Neural progenitor cell (in vitro differentiated cells): ENCODE results near the gene ULBP2. TPM values are rescaled to one million over a fixed set of nuclear protein-coding genes. Genes with fewer than 3 reads are reported as not detected.
A peak's percentile ranks its signal among the peaks of the same experiment; 100 is the strongest.

Experiments
- DNase-seq: peaks from one replicate; pipeline ENCODE4 v3.0.0-alpha.2; 2016; ENCODE audit warnings: low spot score
- H2AFZ ChIP-seq: fragments of 200-600 bp; sonication (generic); replicated peaks from 2 replicates; pipeline ENCODE4 v1.6.1; 2016; ENCODE audit warnings: antibody characterized with exemption
- H3F3A ChIP-seq: fragments of 200-600 bp; sonication (generic); 2 replicates; pipeline ENCODE4 v1.6.1; 2016; ENCODE audit warnings: antibody characterized with exemption, low read depth
- H3K27ac ChIP-seq: fragments of 200-600 bp; sonication (generic); 2 replicates; pipeline ENCODE4 v1.5.1; 2016; ENCODE audit warnings: mild to moderate bottlenecking
- H3K27me3 ChIP-seq: fragments of 200-600 bp; sonication (generic); 2 replicates; pipeline ENCODE4 v1.6.1; 2016; ENCODE audit warnings: mild to moderate bottlenecking, moderate library complexity
- H3K36me3 ChIP-seq: fragments of 200-600 bp; sonication (generic); 2 replicates; pipeline ENCODE4 v1.5.1; 2016
- H3K4me1 ChIP-seq: fragments of 200-600 bp; sonication (generic); 2 replicates; pipeline ENCODE4 v1.6.1; 2016; ENCODE audit warnings: mixed run types
- H3K4me2 ChIP-seq: fragments of 200-600 bp; sonication (generic); 2 replicates; pipeline ENCODE4 v1.6.1; 2016
- H3K4me3 ChIP-seq: fragments of 200-600 bp; sonication (generic); 2 replicates; pipeline ENCODE4 v1.5.1; 2016
- H3K79me2 ChIP-seq: fragments of 200-600 bp; sonication (generic); 2 replicates; pipeline ENCODE4 v1.6.1; 2016; ENCODE audit warnings: low read depth
- H3K9ac ChIP-seq: fragments of 200-600 bp; sonication (generic); 2 replicates; pipeline ENCODE4 v1.6.1; 2016
- H3K9me3 ChIP-seq: fragments of 200-600 bp; sonication (generic); 2 replicates; pipeline ENCODE4 v1.5.1; 2016; ENCODE audit warnings: low read depth
- H4K20me1 ChIP-seq: fragments of 200-600 bp; sonication (generic); 2 replicates; pipeline ENCODE4 v1.6.1; 2016; ENCODE audit warnings: low read depth
- H3K27ac Mint-ChIP-seq: 3 replicates; pipeline ENCODE4 v1.8.0; 2021; ENCODE audit warnings: mixed read lengths
- H3K27me3 Mint-ChIP-seq: 2 replicates; pipeline ENCODE4 v1.8.0; 2022; ENCODE audit warnings: low read depth, mild to moderate bottlenecking, inconsistent platforms, moderate library complexity, mixed read lengths; ENCODE audit not compliant: insufficient read depth
- H3K36me3 Mint-ChIP-seq: 3 replicates; pipeline ENCODE4 v1.8.0; 2021; ENCODE audit warnings: mixed read lengths
- H3K4me1 Mint-ChIP-seq: 3 replicates; pipeline ENCODE4 v1.8.0; 2021; ENCODE audit warnings: mixed read lengths
- H3K4me3 Mint-ChIP-seq: 3 replicates; pipeline ENCODE4 v1.8.0; 2021; ENCODE audit warnings: mild to moderate bottlenecking, moderate library complexity, mixed read lengths
- H3K9me3 Mint-ChIP-seq: 3 replicates; pipeline ENCODE4 v1.8.0; 2020; ENCODE audit warnings: mixed read lengths
- EZH2 ChIP-seq: fragments of 200-600 bp; sonication (generic); IDR thresholded peaks from 2 replicates; pipeline ENCODE4 v1.6.1; 2017; ENCODE audit warnings: antibody characterized with exemption, mild to moderate bottlenecking, moderate library complexity
- EZH2phosphoT487 ChIP-seq: fragments of 200-600 bp; sonication (generic); IDR thresholded peaks from 2 replicates; pipeline ENCODE4 v1.6.1; 2017; ENCODE audit warnings: antibody characterized with exemption
- total RNA-seq: library from RNA; depleted of rRNA; stranded (reverse); fragments of >200 nt; gene quantifications from 2 replicates; pipeline ENCODE4 v1.2.3, GENCODE V29; 2015; ENCODE audit warnings: low replicate concordance
- TF ChIP-seq, protein P1 (sequence below): fragments of 200-600 bp; sonication (generic); IDR thresholded peaks from 2 replicates; pipeline ENCODE4 v1.5.1; 2017; ENCODE audit warnings: antibody characterized with exemption, mild to moderate bottlenecking

ULBP2 gene
- total RNA-seq, 1 donor from 2014 or later: not detected

DNA sequence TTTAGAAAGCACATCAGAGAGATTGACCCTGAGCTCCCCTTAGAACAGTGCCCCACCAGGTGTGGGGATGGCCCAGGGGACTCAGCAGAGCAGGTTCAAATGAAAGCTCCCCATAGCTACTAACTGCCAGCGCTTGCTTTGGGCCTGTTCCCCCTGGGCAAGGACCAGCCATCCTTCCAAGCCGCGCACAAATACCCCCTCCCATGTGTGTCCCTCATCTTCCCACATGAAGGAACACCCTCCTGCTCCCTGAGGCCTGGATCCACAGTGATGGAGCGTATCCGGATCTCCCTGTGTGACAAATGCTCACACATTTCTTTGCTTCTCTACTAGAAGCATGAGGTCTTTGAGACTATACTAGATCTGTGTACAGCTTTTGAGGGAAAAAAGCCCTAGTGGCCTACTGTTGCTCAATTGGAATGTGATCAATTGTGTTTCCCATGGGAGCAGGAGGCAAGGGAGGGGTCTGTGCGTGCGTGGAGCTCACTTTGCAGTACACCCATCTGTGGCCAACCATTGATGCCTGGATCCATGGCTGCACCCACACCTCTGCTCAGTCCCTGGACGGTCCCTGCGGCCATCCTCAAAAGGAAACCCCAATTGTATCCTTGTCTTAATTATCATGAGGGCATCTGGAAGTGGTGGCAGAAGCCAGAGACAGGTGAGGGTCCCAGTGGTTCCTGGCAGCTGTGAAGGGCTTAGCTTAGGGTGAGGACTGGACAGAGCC, 17.4 kb upstream of the ULBP2 start:
- peak overlapping the region; percentile 57 for H3K4me3 Mint-ChIP-seq
- Histone ChIP-seq H3K79me2 (no peaks in the 10 kb centered on the region), H3K36me3 (no peaks in the 10 kb centered on the region), H3K9ac (no peak overlapping the region), H4K20me1 (peaks cover 16% of the 10 kb centered on the region), H3K27ac (no peak overlapping the region), H3K4me1 (peaks cover 5% of the 10 kb centered on the region), H3K4me3 (no peak overlapping the region), H3K4me2 (no peak overlapping the region), H3K27me3 (peaks cover 100% of the 10 kb centered on the region), H3K9me3 (no peaks in the 10 kb centered on the region), H2AFZ (no peak overlapping the region), H3F3A (peaks cover 4% of the 10 kb centered on the region)
- TF ChIP-seq EZH2phosphoT487 (no peak), EZH2 (no peak)
- TF ChIP-seq, protein P1, sequence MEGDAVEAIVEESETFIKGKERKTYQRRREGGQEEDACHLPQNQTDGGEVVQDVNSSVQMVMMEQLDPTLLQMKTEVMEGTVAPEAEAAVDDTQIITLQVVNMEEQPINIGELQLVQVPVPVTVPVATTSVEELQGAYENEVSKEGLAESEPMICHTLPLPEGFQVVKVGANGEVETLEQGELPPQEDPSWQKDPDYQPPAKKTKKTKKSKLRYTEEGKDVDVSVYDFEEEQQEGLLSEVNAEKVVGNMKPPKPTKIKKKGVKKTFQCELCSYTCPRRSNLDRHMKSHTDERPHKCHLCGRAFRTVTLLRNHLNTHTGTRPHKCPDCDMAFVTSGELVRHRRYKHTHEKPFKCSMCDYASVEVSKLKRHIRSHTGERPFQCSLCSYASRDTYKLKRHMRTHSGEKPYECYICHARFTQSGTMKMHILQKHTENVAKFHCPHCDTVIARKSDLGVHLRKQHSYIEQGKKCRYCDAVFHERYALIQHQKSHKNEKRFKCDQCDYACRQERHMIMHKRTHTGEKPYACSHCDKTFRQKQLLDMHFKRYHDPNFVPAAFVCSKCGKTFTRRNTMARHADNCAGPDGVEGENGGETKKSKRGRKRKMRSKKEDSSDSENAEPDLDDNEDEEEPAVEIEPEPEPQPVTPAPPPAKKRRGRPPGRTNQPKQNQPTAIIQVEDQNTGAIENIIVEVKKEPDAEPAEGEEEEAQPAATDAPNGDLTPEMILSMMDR: no peak
- H3K27me3 Mint-ChIP-seq: peaks cover 63% of the 10 kb centered on the region
- H3K9me3 Mint-ChIP-seq: peaks cover 9% of the 10 kb centered on the region
- H3K36me3 Mint-ChIP-seq: no peaks in the 10 kb centered on the region
- peaks cover 11% of the 10 kb centered on the region for H3K4me1 Mint-ChIP-seq
- H3K27ac Mint-ChIP-seq: no peak overlapping the region
- no peak for DNase-seq

DNA sequence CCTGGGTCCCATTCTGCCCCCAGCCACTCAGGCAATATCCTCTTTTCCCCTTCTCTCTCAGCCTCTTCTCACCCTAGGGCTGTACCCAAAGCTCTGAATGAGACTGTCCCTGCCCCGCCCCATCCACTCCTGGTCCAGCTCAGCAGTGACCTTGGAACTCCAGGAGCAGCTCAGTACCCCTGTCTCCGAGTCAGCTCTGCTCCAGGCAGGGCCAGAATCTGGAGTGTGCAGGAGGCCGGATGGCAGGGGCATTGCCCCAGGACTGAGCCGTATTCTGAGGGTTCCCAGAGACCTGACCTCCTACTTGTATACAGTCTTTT, 16.9 kb upstream of the ULBP2 start:
- Mint-ChIP-seq H3K4me1 (peaks cover 11% of the 10 kb centered on the region), H3K4me3 (peak overlapping the region; percentile 81), H3K27me3 (peaks cover 65% of the 10 kb centered on the region), H3K9me3 (peaks cover 9% of the 10 kb centered on the region), H3K36me3 (no peaks in the 10 kb centered on the region), H3K27ac (no peak overlapping the region)
- Histone ChIP-seq H3K27me3 (peaks cover 100% of the 10 kb centered on the region), H3K79me2 (no peaks in the 10 kb centered on the region), H2AFZ (no peak overlapping the region), H3K4me2 (peak overlapping the region; percentile 76), H3F3A (peaks cover 4% of the 10 kb centered on the region), H4K20me1 (peaks cover 16% of the 10 kb centered on the region), H3K27ac (no peak overlapping the region), H3K9ac (no peak overlapping the region), H3K36me3 (no peaks in the 10 kb centered on the region), H3K4me3 (no peak overlapping the region), H3K4me1 (peaks cover 5% of the 10 kb centered on the region), H3K9me3 (no peaks in the 10 kb centered on the region)
- TF ChIP-seq, protein P1: no peak
- TF ChIP-seq EZH2phosphoT487: no peak
- no peak for TF ChIP-seq EZH2
- DNase-seq: no peak

DNA sequence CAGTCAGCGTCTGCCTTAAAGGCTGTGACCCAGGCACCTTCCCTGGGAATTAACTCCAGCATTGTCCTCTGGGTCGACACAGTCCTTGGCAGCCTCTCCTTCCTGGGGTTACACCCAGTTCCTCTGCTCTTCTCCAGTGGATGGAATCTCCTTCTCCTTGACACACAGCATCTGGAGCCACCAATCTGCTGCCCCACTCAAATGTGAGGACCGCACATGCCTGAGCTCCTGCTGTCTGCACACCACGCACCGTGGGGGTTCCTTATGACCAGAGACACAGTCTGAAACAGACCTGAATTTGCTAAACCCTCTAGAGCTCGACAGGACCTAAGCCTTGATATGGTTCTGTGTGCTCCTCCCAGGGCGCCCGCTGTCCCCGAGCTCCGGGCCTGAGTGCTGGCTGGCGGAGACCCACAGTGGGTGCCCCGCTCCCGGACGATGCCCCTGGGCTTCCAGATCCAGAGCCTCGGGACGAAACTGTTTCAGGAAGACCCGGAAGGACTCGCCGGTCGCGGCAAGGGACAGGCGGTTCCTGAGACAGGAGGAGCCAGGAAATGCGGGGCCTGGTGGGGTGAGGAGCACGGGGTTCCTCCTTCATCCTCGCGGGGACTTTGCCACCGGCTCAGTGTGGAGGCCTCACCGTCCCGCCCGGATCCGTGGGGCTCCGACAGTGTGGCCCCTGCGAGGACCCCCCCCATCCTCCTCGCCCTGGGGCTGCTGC, 16.4 kb upstream of the ULBP2 start:
- TF ChIP-seq EZH2 (peak; percentile 59), EZH2phosphoT487 (peak; percentile 50)
- TF ChIP-seq, protein P1: no peak
- H3K4me3 ChIP-seq: peak overlapping the region; percentile 47
- H3K36me3 ChIP-seq: no peaks in the 10 kb centered on the region
- H3K4me3 Mint-ChIP-seq: peak overlapping the region; percentile 86
- no peak overlapping the region for H3K27ac ChIP-seq
- peaks cover 11% of the 10 kb centered on the region for H3K4me1 Mint-ChIP-seq
- H3K9me3 Mint-ChIP-seq: peaks cover 9% of the 10 kb centered on the region
- peak overlapping the region; percentile 70 for H2AFZ ChIP-seq
- H4K20me1 ChIP-seq: peaks cover 16% of the 10 kb centered on the region
- H3K27ac Mint-ChIP-seq: no peak overlapping the region
- H3K4me2 ChIP-seq: peak overlapping the region; percentile 76
- DNase-seq: peak; percentile 27
- H3K9ac ChIP-seq: no peak overlapping the region
- H3K36me3 Mint-ChIP-seq: no peaks in the 10 kb centered on the region
- peaks cover 4% of the 10 kb centered on the region for H3F3A ChIP-seq
- no peaks in the 10 kb centered on the region for H3K79me2 ChIP-seq
- H3K4me1 ChIP-seq: peaks cover 5% of the 10 kb centered on the region
- no peaks in the 10 kb centered on the region for H3K9me3 ChIP-seq
- H3K27me3 ChIP-seq: peaks cover 100% of the 10 kb centered on the region
- H3K27me3 Mint-ChIP-seq: peaks cover 70% of the 10 kb centered on the region
